ENCODE data around the gene MYL4. TPM values are rescaled to one million over a fixed set of nuclear protein-coding genes. Genes with fewer than 3 reads are reported as not detected.
"Not testable (repeated sequence)": the region's sequence is repeated elsewhere in the genome, so short reads cannot be mapped to it uniquely, and the experiment has no call there.

Gene MYL4
- total and polyA plus RNA-seq, 2 of the 8 experiments (the other 6 are each of a cell fraction or from before 2014, with no cell fraction given), result 0.12 TPM; not detected in 1

DNA sequence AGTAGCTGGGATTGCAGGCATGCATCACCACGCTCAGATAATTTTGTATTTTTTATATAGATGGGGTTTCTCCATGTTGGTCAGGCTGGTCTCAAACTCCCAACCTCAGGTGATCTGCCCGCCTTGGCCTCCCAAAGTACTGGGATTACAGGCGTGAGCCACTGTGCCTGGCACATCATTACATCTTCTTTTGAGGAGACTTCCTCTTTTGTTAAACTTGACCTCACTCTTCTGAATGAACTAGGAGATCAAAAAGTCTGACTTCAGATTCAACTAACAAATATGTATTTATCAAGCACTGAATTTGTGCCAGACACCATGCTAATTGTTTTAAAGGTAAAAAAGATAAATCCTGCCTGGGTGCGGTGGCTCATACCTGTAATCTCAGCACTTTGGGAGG lies 7.7 kb downstream of the MYL4 start:
- FAIRE-seq; H3K9me3 ChIP-seq (ENCODE audit: insufficient read depth in 2 of 2, low read depth in 1 of 2, low read length in 1 of 2); H2BK120ac ChIP-seq (replicated peaks; ENCODE audit: low read depth, low read length); CTCF ChIA-PET (ENCODE audit: partially characterized antibody); H2AFZ ChIP-seq (ENCODE audit: low read length); H3K36me3 ChIP-seq (ENCODE audit: control insufficient read depth in 2 of 4, insufficient read depth in 4 of 4, low read length in 3 of 4); H2BK5ac ChIP-seq (ENCODE audit: low read depth, low read length); H3K56ac ChIP-seq (replicated peaks; ENCODE audit: insufficient read length, low read depth, low read length); H2BK15ac ChIP-seq (ENCODE audit: low read length); H3K4me1 ChIP-seq (replicated peaks in 1 of 4; ENCODE audit: control insufficient read depth in 3 of 4, insufficient read depth in 4 of 4, low read length in 3 of 4); H3K23me2 ChIP-seq (ENCODE audit: low read depth, low read length); H3K4me2 ChIP-seq (ENCODE audit: insufficient read depth in 1 of 2, low read depth in 2 of 2, low read length in 2 of 2); H3K18ac ChIP-seq (ENCODE audit: extremely low read depth, low read length); H4K20me1 ChIP-seq (replicated peaks in 1 of 2; ENCODE audit: control insufficient read depth in 1 of 2, insufficient read depth in 2 of 2, low read length in 2 of 2); H3K4ac ChIP-seq (replicated peaks; ENCODE audit: insufficient read length, low read depth, low read length); H2BK20ac ChIP-seq (ENCODE audit: low read length); H2AK5ac ChIP-seq (ENCODE audit: low read depth, low read length); POLR2A ChIA-PET (ENCODE audit: partially characterized antibody); H4K5ac ChIP-seq (ENCODE audit: insufficient read length, low read depth, low read length); H3K4me3 ChIP-seq (ENCODE audit: extremely low read depth in 1 of 4, insufficient read depth in 2 of 4, low read depth in 3 of 4, low read length in 4 of 4); DNase-seq (ENCODE audit: low read depth in 1 of 2, low spot score in 2 of 2); H3K14ac ChIP-seq (ENCODE audit: insufficient read length); H4K91ac ChIP-seq (replicated peaks; ENCODE audit: insufficient read length, low read length); H3K79me1 ChIP-seq (ENCODE audit: low read depth, low read length); H4K8ac ChIP-seq (ENCODE audit: extremely low read depth, insufficient read depth, low read length); H3K9ac ChIP-seq (replicated peaks in 1 of 4; ENCODE audit: extremely low read depth in 1 of 4, low read depth in 3 of 4, low read length in 3 of 4); H3K23ac ChIP-seq (ENCODE audit: insufficient read length); H3K27me3 ChIP-seq (replicated peaks in 1 of 4; ENCODE audit: control insufficient read depth in 3 of 4, extremely low read depth in 1 of 4, insufficient read depth in 3 of 4, low read length in 3 of 4); H2BK12ac ChIP-seq (ENCODE audit: low read depth, low read length); H3K79me2 ChIP-seq (ENCODE audit: control insufficient read depth in 1 of 2, insufficient read depth in 2 of 2, low read length in 2 of 2); H3K27ac ChIP-seq (ENCODE audit: low read depth, low read length): not testable (repeated sequence)
- 84% methylated on average over 4 of the region's 4 CpGs; no CpG with 5 or more reads in 1 of the 2 experiments for WGBS, 2 experiments (ENCODE audit: extremely low coverage in 1 of 2, insufficient coverage in 1 of 2, insufficient read length in 1 of 2, insufficient replicate concordance in 2 of 2, low coverage in 1 of 2, low lambda C conversion rate in 2 of 2, missing lambda C conversion rate in 1 of 2)

DNA sequence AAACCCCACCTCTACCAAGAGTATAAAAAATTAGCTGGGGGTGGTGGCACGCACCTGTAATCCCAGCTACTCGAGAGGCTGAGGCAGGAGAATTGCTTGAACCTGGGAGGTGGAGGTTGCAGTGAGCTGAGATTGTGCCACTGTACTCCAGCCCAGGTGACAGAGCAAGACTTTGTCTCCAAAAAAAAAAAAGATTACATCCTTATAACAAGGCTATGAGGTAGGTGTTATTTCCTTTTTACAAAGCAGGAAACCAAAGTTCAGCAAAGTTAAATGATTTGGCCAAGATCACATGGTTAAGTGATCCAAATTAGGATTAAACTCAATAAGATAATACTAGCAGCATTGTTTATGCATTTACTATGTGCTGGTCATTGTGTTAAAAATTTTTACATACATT lies 8.1 kb downstream of the MYL4 start:
- H3K4me2 ChIP-seq (ENCODE audit: insufficient read depth in 1 of 2, low read depth in 2 of 2, low read length in 2 of 2); H3K27ac ChIP-seq (ENCODE audit: low read depth, low read length); H3K4me3 ChIP-seq (ENCODE audit: extremely low read depth in 1 of 4, insufficient read depth in 2 of 4, low read depth in 3 of 4, low read length in 4 of 4); H4K20me1 ChIP-seq (replicated peaks in 1 of 2; ENCODE audit: control insufficient read depth in 1 of 2, insufficient read depth in 2 of 2, low read length in 2 of 2); H4K5ac ChIP-seq (ENCODE audit: insufficient read length, low read depth, low read length); H3K9me3 ChIP-seq (ENCODE audit: insufficient read depth in 2 of 2, low read depth in 1 of 2, low read length in 1 of 2); H2AFZ ChIP-seq (ENCODE audit: low read length); POLR2A ChIA-PET (ENCODE audit: partially characterized antibody); H3K56ac ChIP-seq (replicated peaks; ENCODE audit: insufficient read length, low read depth, low read length); H2BK5ac ChIP-seq (ENCODE audit: low read depth, low read length); H3K27me3 ChIP-seq (replicated peaks in 1 of 4; ENCODE audit: control insufficient read depth in 3 of 4, extremely low read depth in 1 of 4, insufficient read depth in 3 of 4, low read length in 3 of 4); H3K36me3 ChIP-seq (ENCODE audit: control insufficient read depth in 2 of 4, insufficient read depth in 4 of 4, low read length in 3 of 4); DNase-seq (ENCODE audit: low read depth in 1 of 2, low spot score in 2 of 2); H3K79me1 ChIP-seq (ENCODE audit: low read depth, low read length); FAIRE-seq; H3K9ac ChIP-seq (replicated peaks in 1 of 4; ENCODE audit: extremely low read depth in 1 of 4, low read depth in 3 of 4, low read length in 3 of 4); H2BK15ac ChIP-seq (ENCODE audit: low read length); H2BK20ac ChIP-seq (ENCODE audit: low read length); H3K18ac ChIP-seq (ENCODE audit: extremely low read depth, low read length); H3K4ac ChIP-seq (replicated peaks; ENCODE audit: insufficient read length, low read depth, low read length); H3K14ac ChIP-seq (ENCODE audit: insufficient read length); H4K8ac ChIP-seq (ENCODE audit: extremely low read depth, insufficient read depth, low read length); H2AK5ac ChIP-seq (ENCODE audit: low read depth, low read length); H3K79me2 ChIP-seq (ENCODE audit: control insufficient read depth in 1 of 2, insufficient read depth in 2 of 2, low read length in 2 of 2); H4K91ac ChIP-seq (replicated peaks; ENCODE audit: insufficient read length, low read length); CTCF ChIA-PET (ENCODE audit: partially characterized antibody); H3K23me2 ChIP-seq (ENCODE audit: low read depth, low read length); H2BK120ac ChIP-seq (replicated peaks; ENCODE audit: low read depth, low read length); H3K23ac ChIP-seq (ENCODE audit: insufficient read length); H3K4me1 ChIP-seq (replicated peaks in 1 of 4; ENCODE audit: control insufficient read depth in 3 of 4, insufficient read depth in 4 of 4, low read length in 3 of 4); H2BK12ac ChIP-seq (ENCODE audit: low read depth, low read length): not testable (repeated sequence)
- 100% methylated on average over 2 of the region's 2 CpGs; no CpG with 5 or more reads in 1 of the 2 experiments for WGBS, 2 experiments (ENCODE audit: extremely low coverage in 1 of 2, insufficient coverage in 1 of 2, insufficient read length in 1 of 2, insufficient replicate concordance in 2 of 2, low coverage in 1 of 2, low lambda C conversion rate in 2 of 2, missing lambda C conversion rate in 1 of 2)
